H1 (cell line): ENCODE results near the gene RPL41. TPM values are rescaled to one million over a fixed set of nuclear protein-coding genes. Genes with fewer than 3 reads are reported as not detected.
A peak's percentile ranks its signal among the peaks of the same experiment; 100 is the strongest.

Experiments
- CTCF ChIA-PET: fragments of 300-600 bp; sonication (Branson Sonifier 250); formaldehyde crosslinking; loops from one replicate; lab custom pipeline; 2021; ENCODE audit not compliant: partially characterized antibody; lab: Charles Lee
- POLR2A ChIA-PET: fragments of 300-600 bp; sonication (Branson Sonifier 250); formaldehyde crosslinking; loops from one replicate; lab custom pipeline; 2021; ENCODE audit warnings: inconsistent platforms; ENCODE audit not compliant: partially characterized antibody; lab: Charles Lee
- DNase-seq, 2 experiments: peaks; one replicate each; pipeline versions ENCODE4 v3.0.0 to v3.0.0-alpha.2; 2010 to 2022; ENCODE audit warnings: low spot score in 2 of 2, low read depth in 1 of 2, mixed read lengths in 1 of 2
- FAIRE-seq: peaks from 2 replicates; lab custom pipeline; 2011; peaks lifted over from hg19 to GRCh38; lab: Jason Lieb, UNC
- H2AFZ ChIP-seq: 2 replicates; pipeline ENCODE4 v1.8.1; 2012; ENCODE audit warnings: low read length, inconsistent platforms
- H2AK5ac ChIP-seq: 2 replicates; pipeline ENCODE4 v1.6.1; 2013; ENCODE audit warnings: low read depth, low read length
- H2BK120ac ChIP-seq: replicated peaks from 2 replicates; pipeline ENCODE3; 2013; ENCODE audit warnings: low read depth, low read length, inconsistent platforms
- H2BK12ac ChIP-seq: 2 replicates; pipeline ENCODE4 v1.6.1; 2013; ENCODE audit warnings: low read depth, low read length
- H2BK15ac ChIP-seq: 2 replicates; pipeline ENCODE4 v1.6.1; 2013; ENCODE audit warnings: low read length
- H2BK20ac ChIP-seq: 2 replicates; pipeline ENCODE4 v1.6.1; 2013; ENCODE audit warnings: low read length
- H2BK5ac ChIP-seq: 2 replicates; pipeline ENCODE4 v1.6.1; 2013; ENCODE audit warnings: low read depth, low read length
- H3K14ac ChIP-seq: 2 replicates; pipeline ENCODE4 v1.6.1; 2013; ENCODE audit warnings: inconsistent platforms; ENCODE audit not compliant: insufficient read length
- H3K18ac ChIP-seq: 2 replicates; pipeline ENCODE4 v1.6.1; 2013; ENCODE audit warnings: low read length; ENCODE audit errors: extremely low read depth
- H3K23ac ChIP-seq: 2 replicates; pipeline ENCODE4 v1.6.1; 2013; ENCODE audit warnings: inconsistent platforms; ENCODE audit not compliant: insufficient read length
- H3K23me2 ChIP-seq: 2 replicates; pipeline ENCODE4 v1.6.1; 2013; ENCODE audit warnings: low read depth, low read length
- H3K27ac ChIP-seq: 2 replicates; pipeline ENCODE4 v1.6.1; 2011; ENCODE audit warnings: low read depth, low read length, inconsistent platforms
- H3K27me3 ChIP-seq, 4 experiments: replicated peaks in 1 of 4; 1 replicate in 1 of 4; 2 replicates in 3 of 4; pipeline versions ENCODE4 v1.6.1 to v1.8.1; 2011 to 2013; ENCODE audit warnings: low read length in 3 of 4, mild to moderate bottlenecking in 3 of 4, inconsistent platforms in 2 of 4, mixed read lengths in 2 of 4, moderate library complexity in 1 of 4; ENCODE audit not compliant: control insufficient read depth in 3 of 4, insufficient read depth in 3 of 4; ENCODE audit errors: extremely low read depth in 1 of 4
- H3K36me3 ChIP-seq, 4 experiments: 2 replicates each; pipeline versions ENCODE4 v1.6.1 to v1.8.1; 2011 to 2013; ENCODE audit warnings: mild to moderate bottlenecking in 4 of 4, low read length in 3 of 4, moderate library complexity in 2 of 4, control low read depth in 1 of 4, inconsistent platforms in 1 of 4; ENCODE audit not compliant: insufficient read depth in 4 of 4, control insufficient read depth in 2 of 4
- H3K4ac ChIP-seq: replicated peaks from 2 replicates; pipeline ENCODE3; 2013; ENCODE audit warnings: low read length, low read depth, mixed read lengths, inconsistent platforms; ENCODE audit not compliant: insufficient read length
- H3K4me1 ChIP-seq, 4 experiments: replicated peaks in 1 of 4; 1 replicate in 1 of 4; 2 replicates in 3 of 4; pipeline versions ENCODE4 v1.6.1 to v1.8.1; 2011 to 2013; ENCODE audit warnings: low read length in 3 of 4, inconsistent platforms in 2 of 4, mixed read lengths in 1 of 4; ENCODE audit not compliant: insufficient read depth in 4 of 4, control insufficient read depth in 3 of 4
- H3K4me2 ChIP-seq, 2 experiments: 2 replicates each; pipeline versions ENCODE4 v1.6.1 to v1.8.1; 2011 to 2013; ENCODE audit warnings: low read depth in 2 of 2, low read length in 2 of 2, control low read depth in 1 of 2, inconsistent platforms in 1 of 2, mild to moderate bottlenecking in 1 of 2; ENCODE audit not compliant: insufficient read depth in 1 of 2
- H3K4me3 ChIP-seq, 4 experiments: fragments of 200-600, 300-600 bp in 1 of 4; sonication (generic), shearing (Covaris generic), sonication (Bioruptor Twin) in 1 of 4; 2 replicates each; pipeline versions ENCODE4 v1.5.1 to v1.8.1; 2011 to 2016; ENCODE audit warnings: low read length in 4 of 4, low read depth in 3 of 4, control low read depth in 2 of 4, inconsistent platforms in 2 of 4, mild to moderate bottlenecking in 2 of 4, mixed read lengths in 1 of 4, moderate library complexity in 1 of 4; ENCODE audit not compliant: insufficient read depth in 2 of 4; ENCODE audit errors: extremely low read depth in 1 of 4
- H3K56ac ChIP-seq: replicated peaks from 2 replicates; pipeline ENCODE3; 2013; ENCODE audit warnings: low read depth, mild to moderate bottlenecking, mixed read lengths, low read length, inconsistent platforms; ENCODE audit not compliant: insufficient read length
- H3K79me1 ChIP-seq: 2 replicates; pipeline ENCODE4 v1.6.1; 2013; ENCODE audit warnings: low read depth, low read length, control low read depth
- H3K79me2 ChIP-seq, 2 experiments: 2 replicates each; pipeline versions ENCODE4 v1.6.1 to v1.8.1; 2012 to 2013; ENCODE audit warnings: low read length in 2 of 2, mild to moderate bottlenecking in 2 of 2, inconsistent platforms in 1 of 2; ENCODE audit not compliant: insufficient read depth in 2 of 2, control insufficient read depth in 1 of 2
- H3K9ac ChIP-seq, 4 experiments: replicated peaks in 1 of 4; 1 replicate in 1 of 4; 2 replicates in 3 of 4; pipeline versions ENCODE4 v1.6.1 to v1.8.1; 2011 to 2013; ENCODE audit warnings: low read depth in 3 of 4, low read length in 3 of 4, control low read depth in 2 of 4, mild to moderate bottlenecking in 2 of 4, moderate library complexity in 2 of 4, inconsistent platforms in 1 of 4; ENCODE audit errors: extremely low read depth in 1 of 4
- H3K9me3 ChIP-seq, 2 experiments: 2 replicates each; pipeline versions ENCODE4 v1.6.1 to v1.8.1; 2012 to 2013; ENCODE audit warnings: mild to moderate bottlenecking in 2 of 2, moderate library complexity in 2 of 2, control low read depth in 1 of 2, inconsistent platforms in 1 of 2, low read depth in 1 of 2, low read length in 1 of 2, mixed read lengths in 1 of 2; ENCODE audit not compliant: insufficient read depth in 2 of 2
- H4K20me1 ChIP-seq, 2 experiments: replicated peaks in 1 of 2; 2 replicates each; pipeline versions ENCODE3 to v1.8.1; 2011 to 2013; ENCODE audit warnings: inconsistent platforms in 2 of 2, low read length in 2 of 2, mild to moderate bottlenecking in 1 of 2; ENCODE audit not compliant: insufficient read depth in 2 of 2, control insufficient read depth in 1 of 2
- H4K5ac ChIP-seq: 2 replicates; pipeline ENCODE4 v1.6.1; 2013; ENCODE audit warnings: low read length, low read depth, mixed read lengths, inconsistent platforms; ENCODE audit not compliant: insufficient read length
- H4K8ac ChIP-seq: 2 replicates; pipeline ENCODE4 v1.8.0; 2013; ENCODE audit warnings: mild to moderate bottlenecking, moderate library complexity, low read length, inconsistent platforms; ENCODE audit not compliant: insufficient read depth; ENCODE audit errors: extremely low read depth
- H4K91ac ChIP-seq: replicated peaks from 2 replicates; pipeline ENCODE3; 2013; ENCODE audit warnings: low read length, mixed read lengths, inconsistent platforms; ENCODE audit not compliant: insufficient read length
- CTCF ChIP-seq, 3 experiments: IDR thresholded peaks; 1 replicate in 2 of 3; 2 replicates in 1 of 3; pipeline versions ENCODE4 v1.5.1 to v1.6.1; 2011; ENCODE audit warnings: low read length in 3 of 3, mild to moderate bottlenecking in 3 of 3, inconsistent platforms in 2 of 3, low read depth in 1 of 3, moderate library complexity in 1 of 3; ENCODE audit not compliant: insufficient read depth in 1 of 3; ENCODE audit errors: control extremely low read depth in 1 of 3
- HDAC2 ChIP-seq, 2 experiments: fragments of 300-600 bp in 1 of 2; sonication (generic) in 1 of 2; IDR thresholded peaks; 2 replicates each; pipeline ENCODE4 v1.6.1; 2011 to 2012; ENCODE audit warnings: low read depth in 2 of 2, low read length in 2 of 2, mild to moderate bottlenecking in 2 of 2, moderate library complexity in 2 of 2, borderline replicate concordance in 1 of 2, inconsistent platforms in 1 of 2
- RAD21 ChIP-seq, 2 experiments: IDR thresholded peaks in 1 of 2; conservative IDR thresholded peaks in 1 of 2; 2 replicates each; pipeline ENCODE4 v1.6.1; 2011; ENCODE audit warnings: low read depth in 2 of 2, low read length in 2 of 2, improper control_type of control experiment in 1 of 2, inconsistent platforms in 1 of 2, mild to moderate bottlenecking in 1 of 2, moderate library complexity in 1 of 2
- SIN3A ChIP-seq, 2 experiments: IDR thresholded peaks in 1 of 2; conservative IDR thresholded peaks in 1 of 2; 2 replicates each; pipeline ENCODE4 v1.6.1; 2011 to 2012; ENCODE audit warnings: low read length in 2 of 2, improper control_type of control experiment in 1 of 2, low read depth in 1 of 2, mild to moderate bottlenecking in 1 of 2
- WGBS, 2 experiments: shearing (Covaris generic) in 1 of 2; methylation state at CpG; one replicate each; pipeline versions ENCODE4 v1.1.6 to v1.1.7; 2013 to 2015; ENCODE audit warnings: low lambda C conversion rate in 2 of 2, mixed read lengths in 2 of 2, inconsistent platforms in 1 of 2, low coverage in 1 of 2, missing lambda C conversion rate in 1 of 2; ENCODE audit not compliant: insufficient replicate concordance in 2 of 2, insufficient coverage in 1 of 2, insufficient read length in 1 of 2; ENCODE audit errors: extremely low coverage in 1 of 2, missing lambda C conversion rate in 1 of 2; 5-methylcytosine and 5-hydroxymethylcytosine counted together
- polyA plus RNA-seq, 7 experiments: library from polyadenylated mRNA; depleted of rRNA in 3 of 7; stranded (reverse) in 5 of 7; unstranded in 2 of 7; fragments of >200 nt in 5 of 7; fragments of 200-250 nt in 2 of 7; gene quantifications; 1 replicate in 5 of 7; 2 replicates in 1 of 7; 4 replicates in 1 of 7; pipeline versions ENCODE4 v1.2.1 to v1.2.3, GENCODE V29; 2011 to 2013; ENCODE audit warnings: missing spikeins in 2 of 7, mixed read lengths in 2 of 7
- total RNA-seq: library from RNA; stranded (reverse); fragmentation: NEBNext Ultra II Directional; extraction: Animal tissue kit (Norgen Biotek cat#: 25700); gene quantifications from 2 replicates; pipeline ENCODE4 v1.2.1, GENCODE V29; 2021

The RPL41 gene
- total and polyA plus RNA-seq, 2 of the 8 experiments (the other 6 are each of a cell fraction or from before 2014, with no cell fraction given), result 4,440 to 16,488 TPM

GRCh38 chr12:56084958-56085543, 31.4 kb upstream of the RPL41 start:
- H3K4me1 ChIP-seq, result peaks cover 3 to 13% (median 10%) of the 10 kb centered on the region in 4 experiments
- peaks cover 0 to 27% of the 10 kb centered on the region in 2 experiments; a peak in 2 of 4 replicates for H3K79me2 ChIP-seq
- no peak overlapping the region for H4K5ac ChIP-seq
- no peak overlapping the region for H4K91ac ChIP-seq
- DNase-seq, result peak in 1 of 2 experiments; percentile 75
- WGBS, 2 experiments, result 91% methylated on average over 15 of the region's 15 CpGs; no CpG with 5 or more reads in 1 of the 2 experiments
- H2AFZ ChIP-seq, result no peak overlapping the region
- no peak overlapping the region for H3K27ac ChIP-seq
- H3K23ac ChIP-seq, result no peak overlapping the region
- H3K56ac ChIP-seq, result no peak overlapping the region
- no peak overlapping the region for H2BK12ac ChIP-seq
- H3K4ac ChIP-seq, result no peak overlapping the region
- no peak overlapping the region for H3K4me2 ChIP-seq
- H2AK5ac ChIP-seq, result no peak overlapping the region; the same call in 1 of the 2 replicates
- H2BK15ac ChIP-seq, result no peak overlapping the region
- H4K20me1 ChIP-seq, result peaks cover 2 to 10% of the 10 kb centered on the region in 2 experiments
- no peak overlapping the region for H3K18ac ChIP-seq
- H3K36me3 ChIP-seq, result peaks cover 18 to 45% (median 33%) of the 10 kb centered on the region in 4 experiments
- no peak overlapping the region for H3K4me3 ChIP-seq
- peaks cover 7% of the 10 kb centered on the region; the same call in 1 of the 2 replicates for H3K79me1 ChIP-seq
- ChIA-PET CTCF (interaction anchor here (0.6 to 4.8 kb wide), 21 partner anchors 11 to 347 kb away, joined by 3 to 38 read pairs (median 4); partner anchors contain the start of genes PA2G4, SUOX and ZC3H10), POLR2A (interaction anchor here (0.6 to 8.9 kb wide), 8 partner anchors 10 to 1043 kb away, joined by 3 to 112 read pairs (median 4); partner anchors contain the start of genes ESYT1, LRP1, PA2G4 and RPL41)
- no peak overlapping the region for H3K14ac ChIP-seq
- H3K27me3 ChIP-seq, result no peaks in the 10 kb centered on the region
- TF ChIP-seq HDAC2 (IDR thresholded peaks at IDR 0.05; ENCODE audit: borderline replicate concordance in 1 of 2, low read depth in 2 of 2, low read length in 2 of 2), result no peak
- TF ChIP-seq RAD21 (IDR thresholded peaks at IDR 0.05 in 1 of 2, conservative IDR thresholded peaks at IDR 0.05 in 1 of 2; ENCODE audit: low read depth in 2 of 2, low read length in 2 of 2), result peak; percentile 43 to 59
- TF ChIP-seq SIN3A (conservative IDR thresholded peaks at IDR 0.05 in 1 of 2, IDR thresholded peaks at IDR 0.05 in 1 of 2; ENCODE audit: low read depth in 1 of 2, low read length in 2 of 2), result 0 out of 4 replicates have a peak, but pooled peaks have one; percentile 31 to 70
- peak; percentile 73 to 80 (median 75) for TF ChIP-seq CTCF (IDR thresholded peaks at IDR 0.05; ENCODE audit: control extremely low read depth in 1 of 3, insufficient read depth in 1 of 3, low read depth in 1 of 3, low read length in 3 of 3)
- FAIRE-seq, result no peak
- H3K23me2 ChIP-seq, result peaks cover 6% of the 10 kb centered on the region; the same call in 1 of the 2 replicates
- H4K8ac ChIP-seq, result peak overlapping the region; percentile 22; the same call in 1 of the 2 replicates
- H2BK120ac ChIP-seq, result no peak overlapping the region
- H2BK5ac ChIP-seq, result no peak overlapping the region
- H2BK20ac ChIP-seq, result no peak overlapping the region
- no peaks in the 10 kb centered on the region for H3K9me3 ChIP-seq
- H3K9ac ChIP-seq, result no peak overlapping the region
